NOMO-1 (cell line): Measurements from ENCODE around the gene DLX4.

Source experiments
- DNase-seq, 2 experiments: peaks; one replicate each; lab custom pipeline; 2025; ENCODE audit not compliant: unreplicated experiment in 2 of 2; lab: John Stamatoyannopoulos, UW

The DLX4 gene, protein sequence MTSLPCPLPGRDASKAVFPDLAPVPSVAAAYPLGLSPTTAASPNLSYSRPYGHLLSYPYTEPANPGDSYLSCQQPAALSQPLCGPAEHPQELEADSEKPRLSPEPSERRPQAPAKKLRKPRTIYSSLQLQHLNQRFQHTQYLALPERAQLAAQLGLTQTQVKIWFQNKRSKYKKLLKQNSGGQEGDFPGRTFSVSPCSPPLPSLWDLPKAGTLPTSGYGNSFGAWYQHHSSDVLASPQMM

DNA sequence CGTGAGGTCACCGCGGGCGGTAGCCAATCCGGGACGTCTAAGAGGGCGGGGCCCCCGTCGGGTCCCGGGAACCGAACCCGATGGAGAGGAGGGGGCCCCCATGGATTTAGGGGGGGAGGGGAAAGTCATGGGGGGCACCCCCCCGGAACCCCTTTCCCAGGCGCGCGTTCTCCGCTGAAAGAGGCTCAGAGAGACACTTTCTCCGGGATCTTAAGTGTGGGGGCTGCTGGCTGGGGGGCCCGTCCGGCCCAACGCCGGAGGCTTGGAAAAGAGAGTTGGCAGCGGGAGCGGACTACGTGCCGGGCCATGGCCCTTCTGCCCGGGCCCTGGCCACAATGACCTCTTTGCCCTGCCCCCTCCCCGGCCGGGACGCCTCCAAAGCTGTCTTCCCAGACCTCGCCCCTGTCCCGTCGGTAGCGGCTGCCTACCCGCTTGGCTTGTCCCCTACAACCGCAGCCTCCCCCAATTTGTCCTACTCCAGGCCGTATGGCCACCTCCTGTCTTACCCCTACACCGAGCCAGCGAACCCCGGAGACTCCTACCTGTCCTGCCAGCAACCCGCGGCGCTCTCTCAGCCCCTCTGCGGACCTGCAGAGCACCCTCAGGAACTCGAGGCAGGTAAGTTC lies at the start of gene DLX4:
Gene DLX4 (plus strand): TSS at position 57 of the 626 bp plus-strand sequence. CDS start 279 bp downstream, at position 336.
- DNase-seq = no peak

DNA sequence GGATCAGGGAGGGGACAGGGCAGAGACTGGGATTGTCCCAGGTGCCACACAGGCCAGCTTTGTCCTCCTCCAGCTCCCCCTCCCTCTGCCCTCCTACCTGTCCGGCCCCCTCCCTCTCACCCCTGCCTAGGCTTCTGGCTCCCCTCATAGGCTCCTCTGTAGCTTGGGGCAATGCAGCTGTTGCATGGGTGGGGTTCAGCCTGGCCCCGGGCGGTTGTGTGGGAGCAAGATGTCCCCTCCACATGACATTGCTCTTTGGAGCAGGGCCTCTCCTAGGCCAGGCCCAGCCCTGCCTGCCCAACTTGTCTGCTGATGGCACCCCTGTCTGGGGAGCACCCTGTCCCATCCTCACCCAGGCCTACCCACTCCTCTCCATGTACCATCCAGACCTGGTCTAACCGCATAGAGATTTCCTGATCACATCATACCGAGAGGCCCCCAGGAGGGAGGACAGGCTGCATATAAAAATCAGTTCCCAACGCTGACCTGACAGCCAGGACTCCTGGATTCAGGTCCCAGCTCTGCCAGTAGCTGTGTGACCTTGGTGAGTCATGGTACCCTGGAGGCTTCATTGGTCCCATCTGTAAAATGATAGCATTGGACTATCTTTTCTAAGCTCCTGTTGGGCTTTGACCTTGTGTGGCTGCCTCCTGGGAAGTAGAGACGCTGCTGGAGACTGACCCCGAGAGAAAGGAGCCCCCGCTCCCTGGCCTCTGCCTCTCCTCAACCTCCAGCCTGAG lies 48.8 kb upstream of the DLX4 start:
- DNase-seq = no peak

DNA sequence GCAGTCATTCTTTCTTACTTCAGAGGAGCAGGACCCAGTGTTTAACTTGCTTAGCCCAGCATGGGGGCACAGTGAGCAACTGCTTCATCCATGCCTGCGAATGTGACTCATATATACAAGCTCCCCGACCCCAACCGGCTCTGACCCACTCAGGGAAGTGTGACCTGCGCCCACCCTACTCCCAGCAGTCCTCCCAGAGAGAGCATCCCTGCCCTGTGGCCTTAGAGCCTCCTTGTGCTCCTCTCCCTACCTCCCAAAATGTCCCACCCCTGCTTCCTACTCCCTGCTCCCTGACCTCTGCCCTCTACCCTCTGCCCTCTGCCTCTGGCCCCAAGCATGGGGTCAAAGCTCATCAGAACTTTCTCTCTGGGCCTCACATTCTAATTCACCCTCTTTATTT lies 46.9 kb upstream of the DLX4 start:
- no peak for DNase-seq

DNA sequence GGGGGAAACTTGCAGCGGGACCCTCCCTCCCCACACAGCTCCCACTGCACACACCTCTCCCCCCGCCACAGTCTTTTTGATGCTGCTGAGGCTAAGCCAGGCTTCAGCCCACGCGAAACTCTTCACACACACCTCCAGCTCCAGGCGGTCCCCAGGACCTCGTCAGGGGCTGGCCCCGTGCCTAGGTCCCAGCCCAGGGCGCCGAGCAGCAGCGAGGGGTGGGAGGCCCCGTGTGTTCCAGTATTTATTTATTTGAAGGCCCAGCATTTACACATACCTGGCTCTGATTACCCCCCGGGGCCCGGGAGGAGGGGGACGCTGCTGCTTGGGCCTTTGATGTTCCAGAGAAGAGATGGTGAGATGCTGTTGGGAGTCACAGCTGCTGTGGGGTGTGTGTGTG lies 44.9 kb upstream of the DLX4 start:
- DNase-seq = no peak

DNA sequence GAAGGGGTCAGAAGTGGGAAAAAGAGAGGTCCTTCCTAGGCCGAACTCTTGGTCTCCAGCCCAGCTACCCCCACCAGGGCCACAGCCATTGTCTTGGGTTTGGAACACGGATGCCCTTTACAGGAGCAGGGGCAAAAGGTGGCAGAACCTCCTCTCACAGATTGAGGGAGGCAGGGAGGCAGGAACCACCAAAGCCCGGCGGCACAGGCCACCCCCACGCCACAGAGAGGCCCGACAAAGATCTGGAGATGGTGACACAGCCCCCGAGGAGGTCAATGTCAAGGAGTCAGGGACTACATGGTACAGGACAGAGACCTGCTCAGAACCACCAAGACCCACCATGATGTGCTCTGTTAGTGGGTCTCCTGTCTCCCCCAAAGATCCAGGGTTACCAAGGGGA lies 44.4 kb upstream of the DLX4 start:
- DNase-seq = no peak

DNA sequence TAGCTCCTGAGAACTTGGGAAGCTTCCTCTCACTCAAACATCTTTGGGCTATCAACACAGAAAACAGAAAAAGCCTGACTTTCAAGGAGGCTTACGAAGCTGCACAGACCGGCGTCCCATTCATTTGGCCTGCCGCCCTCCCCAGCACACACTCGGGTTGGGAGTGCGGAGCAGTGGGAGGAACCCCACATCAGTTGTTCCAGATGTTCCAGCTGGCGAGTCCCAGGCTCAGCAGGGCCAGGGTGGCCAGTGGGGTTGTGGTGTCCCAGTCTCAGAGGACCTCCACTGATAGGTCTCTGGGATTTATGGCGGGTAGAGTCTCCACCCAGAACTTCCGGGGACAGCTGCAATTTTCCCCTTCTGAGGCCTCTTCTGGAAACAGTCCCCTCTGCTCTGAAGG lies 43.1 kb upstream of the DLX4 start:
- DNase-seq = no peak

DNA sequence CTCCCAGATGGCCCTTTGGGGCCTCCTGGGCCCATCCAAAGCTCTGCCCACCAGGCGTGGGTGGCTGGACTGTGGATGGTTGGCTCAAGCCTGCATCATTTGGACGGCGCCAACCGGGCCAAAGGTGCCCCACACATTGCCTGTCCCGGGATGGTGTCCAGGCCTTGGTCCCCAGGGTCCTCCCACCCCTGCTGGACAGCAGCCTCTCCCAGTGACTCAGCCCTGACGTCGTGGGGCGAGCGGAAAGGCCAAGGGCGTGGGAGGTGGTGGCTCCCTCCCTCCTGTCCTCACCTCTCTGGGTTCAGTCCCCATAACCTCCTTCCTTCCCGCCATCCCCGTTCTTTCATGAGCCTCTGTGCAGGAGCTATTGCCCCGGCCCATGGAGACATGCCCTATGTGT lies 42.1 kb upstream of the DLX4 start:
- DNase-seq = no peak

GRCh38 chr17:49928126-49928800 lies 40.7 kb upstream of the DLX4 start:
- no peak for DNase-seq

DNA sequence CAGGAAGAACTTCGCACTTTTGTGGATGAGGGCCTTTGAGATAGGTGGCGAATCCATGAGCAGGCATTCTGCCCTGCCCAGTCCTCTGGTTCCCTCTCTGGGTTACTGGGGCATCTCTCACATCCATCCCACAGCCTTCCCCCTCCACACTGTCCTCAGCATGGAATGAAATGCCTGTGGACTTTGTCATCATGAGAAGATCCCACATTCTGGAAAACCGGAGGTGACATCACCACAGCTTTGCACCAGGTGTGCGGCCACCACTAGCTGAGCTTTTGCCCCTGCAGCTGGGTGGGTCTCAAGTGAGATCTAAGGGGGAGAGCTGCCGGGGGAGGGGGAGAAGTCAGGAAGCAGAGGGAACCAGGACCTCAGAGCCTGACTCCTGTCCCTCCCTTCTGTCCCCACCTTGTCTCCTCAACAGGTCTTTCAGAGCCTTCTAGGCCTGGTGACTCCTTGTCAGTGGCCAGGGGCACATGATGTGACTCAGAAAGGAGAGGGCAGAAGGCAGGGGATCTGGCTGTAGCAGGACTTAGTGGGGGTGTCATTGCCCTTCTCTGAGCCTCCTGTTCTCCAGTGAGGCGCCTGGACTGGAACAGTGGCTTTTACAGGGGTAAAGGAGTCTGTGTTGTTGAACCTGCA lies 40.0 kb upstream of the DLX4 start:
- no peak for DNase-seq

- no peak for DNase-seq
Observed at GRCh38 chr17:49930880-49931279, 38.1 kb upstream of the DLX4 start.

- DNase-seq = no peak
Observed at GRCh38 chr17:49931416-49932137, 37.4 kb upstream of the DLX4 start.

DNA sequence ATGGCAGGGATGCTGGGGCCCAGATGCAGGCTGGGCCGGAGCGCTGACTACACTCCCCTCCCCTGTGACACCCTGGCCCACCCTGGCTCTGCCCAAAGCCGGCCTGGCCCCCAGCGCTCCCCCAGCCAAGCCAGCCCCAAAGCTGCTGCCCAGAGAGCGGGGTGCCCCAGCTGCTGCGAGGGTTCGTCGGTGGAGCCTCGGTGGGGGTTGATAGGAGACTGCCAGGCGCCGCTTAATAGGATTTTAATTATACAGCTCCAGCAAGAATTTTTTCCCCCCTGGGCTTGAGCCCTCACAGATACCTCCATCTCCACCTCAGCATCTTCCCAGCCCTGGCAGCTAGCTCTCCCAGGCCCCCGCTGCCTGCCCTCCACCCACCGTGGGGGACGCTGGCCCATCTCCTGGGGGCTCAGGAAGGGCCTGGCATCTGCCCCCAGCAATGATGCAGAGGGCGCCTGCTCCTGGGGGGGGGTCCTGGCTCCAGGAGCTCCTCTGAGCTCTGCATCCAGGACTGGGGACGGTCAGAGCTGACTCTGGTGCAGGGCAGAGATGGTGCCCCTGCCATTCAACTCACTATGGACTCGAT lies 36.8 kb upstream of the DLX4 start:
- DNase-seq = no peak

DNA sequence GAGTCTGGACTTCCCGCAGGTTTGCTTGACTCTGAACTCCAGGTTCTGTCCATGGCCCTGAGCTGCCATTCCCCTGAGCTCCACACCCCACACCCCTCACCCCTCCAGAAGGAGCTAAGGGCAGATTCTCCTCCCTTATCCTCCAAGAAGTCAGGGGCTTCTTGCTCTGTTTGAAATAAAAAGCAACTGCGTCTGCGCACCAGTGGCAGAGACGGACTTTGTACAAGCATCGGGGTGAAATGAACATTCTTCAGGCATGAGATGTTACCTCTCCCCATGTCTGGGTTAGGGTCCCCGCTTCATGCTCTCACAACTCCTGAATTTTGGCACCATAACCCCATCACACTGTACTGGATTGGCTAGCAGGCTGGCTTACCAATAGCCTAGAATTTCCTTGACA lies 36.1 kb upstream of the DLX4 start:
- DNase-seq = no peak

DNA sequence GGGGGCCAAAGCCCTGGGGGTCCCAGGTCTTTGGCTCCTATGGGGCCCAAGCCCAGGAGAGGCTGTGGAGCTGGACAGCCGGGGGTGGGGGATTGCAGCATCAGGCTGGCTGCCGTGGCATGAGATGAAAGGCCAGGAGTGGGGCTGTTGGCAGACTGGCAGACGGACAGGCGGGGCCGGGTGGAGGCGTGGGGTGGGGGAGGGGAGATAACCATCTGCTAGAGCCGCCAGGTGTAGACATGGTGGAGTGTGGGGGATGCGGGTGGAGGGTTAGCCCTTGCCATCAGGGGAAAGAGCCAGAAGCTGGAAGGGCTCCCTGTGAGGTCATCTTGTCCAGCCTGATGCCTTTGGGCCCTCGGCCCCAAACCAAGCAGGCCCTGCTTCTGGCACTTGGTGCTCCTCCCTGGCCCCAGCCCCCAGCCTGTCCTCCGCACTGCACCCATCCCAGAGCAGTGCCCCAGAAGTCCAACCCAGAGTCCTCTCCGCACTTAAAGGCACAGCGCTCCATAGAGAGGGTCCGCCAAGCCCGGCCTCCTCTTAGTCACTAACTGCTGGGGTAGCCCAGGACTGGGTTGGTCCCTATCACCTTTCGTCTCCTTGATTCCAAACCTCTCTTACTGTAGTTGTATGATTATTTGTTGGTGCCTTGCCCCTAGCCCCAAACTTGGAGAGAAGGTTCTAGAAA lies 33.3 kb upstream of the DLX4 start:
- DNase-seq = no peak

DNA sequence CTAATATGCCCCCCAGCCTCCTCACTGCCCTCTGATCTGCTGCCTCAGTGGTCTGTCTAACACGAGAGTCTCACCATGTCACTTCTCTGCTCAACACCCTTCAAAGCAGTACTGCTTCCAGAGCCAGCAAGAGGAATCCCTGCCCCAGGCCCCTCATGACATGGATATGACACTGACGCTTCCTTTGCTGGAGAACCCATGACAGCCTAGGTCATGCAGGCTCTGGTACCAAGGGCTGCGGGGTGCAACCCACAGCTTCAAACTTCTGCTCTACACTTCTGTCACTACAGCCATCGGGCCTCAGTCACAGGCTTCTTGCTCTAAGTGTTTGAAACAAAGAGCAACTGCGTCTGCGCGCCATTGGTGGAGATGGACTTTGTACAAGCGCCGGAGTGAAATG lies 32.6 kb upstream of the DLX4 start:
- no peak for DNase-seq

GRCh38 chr17:49939318-49939717 lies 29.7 kb upstream of the DLX4 start:
- DNase-seq = peak; percentile 77 to 85

- no peak for DNase-seq
Observed at GRCh38 chr17:49941427-49941826, 27.6 kb upstream of the DLX4 start.

DNA sequence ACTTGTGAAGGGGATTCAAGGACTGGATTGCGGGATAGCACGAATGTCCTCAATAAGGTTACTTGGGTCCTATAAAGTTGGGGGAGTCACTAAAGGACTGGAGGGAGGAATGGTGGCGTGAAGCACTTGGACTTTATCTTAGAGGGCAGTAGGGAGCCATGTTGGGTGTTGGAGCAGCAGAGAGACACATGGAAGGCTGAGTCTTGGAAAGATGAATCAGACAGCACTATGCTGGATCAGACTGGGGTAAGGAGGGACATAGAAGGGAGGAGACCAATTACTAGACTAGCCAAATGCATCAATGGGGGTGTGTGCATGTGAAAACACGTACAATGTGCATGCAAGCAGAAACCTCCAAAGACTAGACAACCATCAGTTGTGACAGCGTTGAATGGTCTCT lies 26.0 kb upstream of the DLX4 start:
- no peak for DNase-seq

DNA sequence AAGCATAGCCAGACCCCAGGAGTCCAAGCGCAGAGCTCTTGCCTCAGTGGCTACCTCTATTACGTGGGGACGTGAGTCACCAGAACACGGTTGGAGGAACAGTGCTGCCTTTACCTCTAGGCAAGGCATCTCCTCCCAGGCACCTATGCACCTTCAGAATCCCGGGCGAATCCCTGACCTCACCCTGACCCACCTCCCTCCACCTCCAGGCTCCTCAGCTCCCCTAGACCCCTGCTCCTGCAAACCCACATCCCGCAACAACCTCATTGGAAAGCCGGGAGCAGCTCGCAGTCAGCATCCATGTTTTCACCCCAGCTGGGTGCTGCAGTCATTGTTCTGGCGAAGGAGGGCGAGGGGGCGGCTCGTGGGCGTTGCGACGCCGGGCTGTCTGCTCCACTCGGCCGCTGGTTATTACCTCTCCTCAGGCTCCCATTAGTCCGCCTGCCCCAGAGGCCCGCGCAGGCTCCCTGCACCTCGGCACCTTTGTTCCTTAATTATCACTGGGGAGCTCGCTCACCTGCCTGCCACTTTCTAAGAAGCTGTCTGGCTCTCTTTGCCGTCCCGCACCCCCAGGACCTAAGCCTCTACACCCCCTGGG lies 24.6 kb upstream of the DLX4 start:
- no peak for DNase-seq
